Coronary artery (tissue), 2 donors: Measurements from ENCODE around the gene TXLNG.
A peak's percentile ranks its signal among the peaks of the same experiment; 100 is the strongest.

Experiments used
- DNase-seq: peaks from one replicate; pipeline ENCODE4 v3.0.0-alpha.2; 2017; ENCODE audit warnings: low spot score
- H3K27ac ChIP-seq, 2 donors: fragments of 200-600 bp; sonication (generic); one replicate each; pipeline ENCODE4 v1.5.1; 2016 to 2019
- H3K4me3 ChIP-seq: fragments of 200-600 bp; sonication (generic); 2 replicates; pipeline ENCODE4 v1.5.1; 2016; ENCODE audit warnings: mild to moderate bottlenecking, moderate library complexity
- CTCF ChIP-seq: fragments of 200-600 bp; sonication (generic); IDR thresholded peaks from one replicate; pipeline ENCODE4 v1.5.1; 2019; ENCODE audit warnings: antibody characterized with exemption

TXLNG gene

DNA sequence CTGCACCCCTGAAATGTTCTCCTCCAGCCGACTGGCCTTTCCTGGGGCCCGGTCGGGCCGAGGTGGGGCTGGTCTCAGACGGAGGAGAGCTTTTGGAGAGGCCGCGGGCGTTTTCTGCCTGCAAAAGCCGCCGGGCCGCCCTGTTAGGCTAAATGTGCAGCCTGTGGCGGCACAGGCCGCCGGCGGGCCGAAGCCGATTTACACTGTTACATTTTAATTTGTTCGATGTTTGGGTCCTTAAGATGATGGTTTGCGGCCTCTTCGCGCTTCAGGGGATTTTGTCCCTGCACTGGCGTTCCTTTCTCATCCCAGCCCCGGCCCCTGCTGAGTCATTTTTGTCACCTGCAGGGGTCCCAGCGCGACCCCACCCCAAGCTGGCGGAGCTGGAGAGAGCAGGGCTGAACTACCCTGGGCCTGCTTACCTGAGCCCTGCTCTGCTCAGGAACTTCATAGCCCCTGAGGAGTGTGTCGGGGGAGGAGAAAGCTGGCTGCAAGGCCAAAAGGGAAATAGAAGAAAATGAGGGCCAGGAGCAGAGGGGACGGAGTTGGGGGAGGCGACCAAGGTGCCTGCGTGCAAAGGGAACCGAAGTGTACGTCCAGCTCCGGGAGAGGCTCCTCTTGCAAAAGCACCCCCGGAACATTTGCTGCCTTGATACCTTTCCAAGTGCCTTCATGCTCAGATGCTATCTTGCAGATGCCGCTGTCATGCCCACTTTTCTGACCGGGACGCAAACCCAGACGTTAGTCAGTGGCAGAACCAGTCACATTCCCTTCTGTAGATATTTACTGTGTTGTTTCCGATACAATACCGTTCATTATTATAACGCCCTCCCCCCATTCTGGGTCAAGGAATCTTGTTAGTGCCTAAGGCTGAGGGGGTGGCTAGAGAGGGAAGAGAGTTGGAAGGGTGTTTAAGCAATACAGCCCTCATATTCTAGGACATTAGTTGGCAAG, 84.9 kb downstream of the TXLNG start:
- peak overlapping the region; percentile 76 for H3K4me3 ChIP-seq
- peak; percentile 79 for DNase-seq
- TF ChIP-seq CTCF = no peak
- H3K27ac ChIP-seq = peak overlapping the region; percentile 72 to 84

DNA sequence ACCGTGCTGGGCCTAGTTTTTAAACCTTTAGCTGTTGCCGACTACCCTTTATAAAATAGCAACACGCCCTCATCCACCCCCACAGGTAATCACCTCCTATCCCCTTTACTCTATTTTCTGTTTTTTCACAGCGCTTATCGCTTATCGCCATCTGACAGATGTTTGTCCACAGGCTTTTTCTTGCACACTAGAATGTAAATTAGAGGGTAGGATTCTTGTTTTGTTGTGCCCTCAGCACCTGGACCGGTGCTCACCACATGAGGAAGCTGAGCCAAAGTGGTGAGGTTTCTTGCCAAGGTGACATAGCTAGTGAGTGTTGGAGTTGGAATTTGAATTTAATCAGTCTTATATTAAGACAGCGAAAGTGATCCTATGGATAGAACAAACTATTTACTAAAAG, 86.8 kb downstream of the TXLNG start:
- DNase-seq = no peak
- H3K27ac ChIP-seq = no peak overlapping the region
- no peak overlapping the region for H3K4me3 ChIP-seq
- TF ChIP-seq CTCF = no peak

GRCh38 chrX:16874458-16875095, 88.3 kb downstream of the TXLNG start:
- no peak for TF ChIP-seq CTCF
- no peak for DNase-seq
- H3K4me3 ChIP-seq = no peak overlapping the region
- no peak overlapping the region for H3K27ac ChIP-seq

GRCh38 chrX:16876696-16877095, 90.4 kb downstream of the TXLNG start:
- Histone ChIP-seq H3K27ac (no peak overlapping the region), H3K4me3 (no peak overlapping the region)
- DNase-seq = no peak
- no peak for TF ChIP-seq CTCF

- Histone ChIP-seq H3K4me3 (peak overlapping the region; percentile 65), H3K27ac (no peak overlapping the region)
- no peak for DNase-seq
- no peak for TF ChIP-seq CTCF
Measured at GRCh38 chrX:16882169-16882568, 95.9 kb downstream of the TXLNG start.

GRCh38 chrX:16882702-16883486, 96.6 kb downstream of the TXLNG start:
- Histone ChIP-seq H3K4me3 (peak overlapping the region; percentile 65), H3K27ac (peak overlapping the region; percentile 8 to 22)
- no peak for DNase-seq
- TF ChIP-seq CTCF = peak; percentile 41
